NB4 (cell line): ENCODE measurements around the gene SULF2.

ENCODE experiments used
- POLR2A ChIP-seq: IDR thresholded peaks from 2 replicates; pipeline ENCODE4 v1.6.1; 2011; ENCODE audit warnings: mild to moderate bottlenecking; ENCODE audit not compliant: insufficient read length; ENCODE audit errors: extremely low read depth
- TF ChIP-seq, protein P1 (sequence below): IDR thresholded peaks from one replicate; pipeline ENCODE4 v1.5.1; 2012; ENCODE audit warnings: low read depth, low read length

DNA sequence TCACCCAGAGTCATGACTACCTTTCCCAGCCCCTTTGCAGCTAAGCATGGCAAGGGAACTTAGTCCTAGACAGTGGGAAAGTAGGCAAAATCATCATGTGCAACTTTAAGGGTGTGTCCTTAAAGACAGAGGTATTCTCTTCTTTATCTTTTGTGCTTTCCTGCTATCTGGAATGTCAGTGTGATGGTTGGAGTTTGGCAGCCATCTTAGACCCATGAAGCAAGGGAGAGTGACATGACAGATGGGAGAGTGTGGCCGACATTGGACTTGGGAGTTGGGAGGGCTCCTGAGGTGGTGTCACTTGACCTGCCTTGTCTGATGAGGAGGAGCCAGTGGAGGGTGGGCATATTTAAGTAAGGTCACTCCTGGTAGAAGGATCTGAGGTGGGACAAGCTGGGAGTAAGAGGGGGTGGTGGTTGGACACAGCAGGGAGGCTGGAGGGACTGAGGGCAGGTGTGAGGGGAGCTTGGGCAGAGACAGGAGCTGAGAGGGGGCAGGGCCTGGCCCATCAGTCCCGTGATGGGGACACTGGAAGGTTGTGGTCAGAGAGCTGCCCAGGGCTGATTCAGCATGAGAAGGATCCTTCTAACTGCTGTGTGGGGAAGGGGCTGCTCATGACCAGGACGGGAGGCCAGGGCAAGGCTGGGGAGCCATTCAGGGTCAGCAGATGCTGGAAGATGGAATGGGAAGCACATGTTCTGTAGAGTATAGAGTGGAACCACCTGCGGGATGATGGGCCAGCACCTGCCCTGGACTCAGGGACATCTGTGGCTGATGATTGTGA lies 29.5 kb upstream of the SULF2 start:
- TF ChIP-seq POLR2A = no peak
- TF ChIP-seq, protein P1, sequence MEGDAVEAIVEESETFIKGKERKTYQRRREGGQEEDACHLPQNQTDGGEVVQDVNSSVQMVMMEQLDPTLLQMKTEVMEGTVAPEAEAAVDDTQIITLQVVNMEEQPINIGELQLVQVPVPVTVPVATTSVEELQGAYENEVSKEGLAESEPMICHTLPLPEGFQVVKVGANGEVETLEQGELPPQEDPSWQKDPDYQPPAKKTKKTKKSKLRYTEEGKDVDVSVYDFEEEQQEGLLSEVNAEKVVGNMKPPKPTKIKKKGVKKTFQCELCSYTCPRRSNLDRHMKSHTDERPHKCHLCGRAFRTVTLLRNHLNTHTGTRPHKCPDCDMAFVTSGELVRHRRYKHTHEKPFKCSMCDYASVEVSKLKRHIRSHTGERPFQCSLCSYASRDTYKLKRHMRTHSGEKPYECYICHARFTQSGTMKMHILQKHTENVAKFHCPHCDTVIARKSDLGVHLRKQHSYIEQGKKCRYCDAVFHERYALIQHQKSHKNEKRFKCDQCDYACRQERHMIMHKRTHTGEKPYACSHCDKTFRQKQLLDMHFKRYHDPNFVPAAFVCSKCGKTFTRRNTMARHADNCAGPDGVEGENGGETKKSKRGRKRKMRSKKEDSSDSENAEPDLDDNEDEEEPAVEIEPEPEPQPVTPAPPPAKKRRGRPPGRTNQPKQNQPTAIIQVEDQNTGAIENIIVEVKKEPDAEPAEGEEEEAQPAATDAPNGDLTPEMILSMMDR = no peak
